Chondrocyte (in vitro differentiated cells): ENCODE results near the gene TEKT3. TPM values are rescaled to one million over a fixed set of nuclear protein-coding genes. Genes with fewer than 3 reads are reported as not detected.
A peak's percentile ranks its signal among the peaks of the same experiment; 100 is the strongest.

Experiments
- DNase-seq: peaks from one replicate; pipeline ENCODE4 v3.0.0; 2021; ENCODE audit warnings: mixed read lengths, low spot score
- H3K27ac Mint-ChIP-seq: one replicate; pipeline ENCODE4 v1.8.0; 2021; ENCODE audit warnings: mild to moderate bottlenecking, moderate library complexity, mixed read lengths; ENCODE audit not compliant: unreplicated experiment
- H3K27me3 Mint-ChIP-seq: 2 replicates; pipeline ENCODE4 v1.8.0; 2021; ENCODE audit warnings: low read depth, mixed read lengths
- H3K36me3 Mint-ChIP-seq: 2 replicates; pipeline ENCODE4 v1.8.0; 2021; ENCODE audit warnings: low read depth, mixed read lengths
- H3K4me1 Mint-ChIP-seq: 2 replicates; pipeline ENCODE4 v1.8.0; 2021; ENCODE audit warnings: low read depth, mild to moderate bottlenecking, mixed read lengths
- H3K4me3 Mint-ChIP-seq: one replicate; pipeline ENCODE4 v1.8.0; 2021; ENCODE audit warnings: mild to moderate bottlenecking, moderate library complexity, mixed read lengths; ENCODE audit not compliant: unreplicated experiment
- H3K9me3 Mint-ChIP-seq: 2 replicates; pipeline ENCODE4 v1.8.0; 2021; ENCODE audit warnings: low read depth, mixed read lengths
- CTCF ChIP-seq: fragments of 200-600 bp; sonication (generic); IDR thresholded peaks from 2 replicates; pipeline ENCODE4 v1.5.0; 2021; ENCODE audit warnings: antibody characterized with exemption, mild to moderate bottlenecking, moderate library complexity
- total RNA-seq: library from RNA; stranded (reverse); gene quantifications from 3 replicates; pipeline ENCODE4 v1.2.1, GENCODE V29; 2021

Gene TEKT3
- total RNA-seq, 1 donor from 2014 or later = 0.82 TPM

GRCh38 chr17:15266325-15267125 is 74.9 kb downstream of the TEKT3 start:
- H3K36me3 Mint-ChIP-seq = no peaks in the 10 kb centered on the region
- peaks cover 13% of the 10 kb centered on the region for H3K4me1 Mint-ChIP-seq
- DNase-seq = no peak
- H3K4me3 Mint-ChIP-seq = no peak overlapping the region
- no peak for TF ChIP-seq CTCF
- no peaks in the 10 kb centered on the region for H3K27me3 Mint-ChIP-seq
- no peak overlapping the region for H3K27ac Mint-ChIP-seq
- no peaks in the 10 kb centered on the region for H3K9me3 Mint-ChIP-seq

GRCh38 chr17:15265131-15265530 is 76.3 kb downstream of the TEKT3 start, which contains the start of gene PMP22:
TSS of gene PMP22 (minus strand) at chr17:15265326. CDS start at chr17:15260727, 4,599 bp downstream.
- Mint-ChIP-seq H3K27ac (no peak within 1 kb of the TSS), H3K27me3 (no peaks in the 10 kb centered on the region), H3K4me3 (no peak within 1 kb of the TSS), H3K4me1 (peaks cover 16% of the 10 kb centered on the region), H3K36me3 (no peaks in the 10 kb centered on the region), H3K9me3 (no peaks in the 10 kb centered on the region)
- TF ChIP-seq CTCF = no peak
- no peak for DNase-seq

GRCh38 chr17:15264542-15264941 is 76.9 kb downstream of the TEKT3 start:
- no peak for DNase-seq
- Mint-ChIP-seq H3K27me3 (no peaks in the 10 kb centered on the region), H3K27ac (no peak overlapping the region), H3K9me3 (no peaks in the 10 kb centered on the region), H3K4me1 (peaks cover 22% of the 10 kb centered on the region), H3K36me3 (no peaks in the 10 kb centered on the region), H3K4me3 (no peak overlapping the region)
- TF ChIP-seq CTCF = no peak

- H3K4me1 Mint-ChIP-seq = peaks cover 31% of the 10 kb centered on the region
- H3K36me3 Mint-ChIP-seq = peaks cover 5% of the 10 kb centered on the region
- peak; percentile 2 for TF ChIP-seq CTCF
- H3K9me3 Mint-ChIP-seq = no peaks in the 10 kb centered on the region
- peak overlapping the region; percentile 98 for H3K27ac Mint-ChIP-seq
- DNase-seq = no peak
- peak overlapping the region; percentile 92 for H3K4me3 Mint-ChIP-seq
- no peaks in the 10 kb centered on the region for H3K27me3 Mint-ChIP-seq
Measured at GRCh38 chr17:15263680-15264079, 77.7 kb downstream of the TEKT3 start.

GRCh38 chr17:15263206-15263579 is 78.2 kb downstream of the TEKT3 start:
- H3K4me1 Mint-ChIP-seq = peaks cover 32% of the 10 kb centered on the region
- peaks cover 8% of the 10 kb centered on the region for H3K36me3 Mint-ChIP-seq
- no peak for DNase-seq
- peak overlapping the region; percentile 98 for H3K27ac Mint-ChIP-seq
- H3K27me3 Mint-ChIP-seq = no peaks in the 10 kb centered on the region
- no peaks in the 10 kb centered on the region for H3K9me3 Mint-ChIP-seq
- TF ChIP-seq CTCF = peak; percentile 2
- peak overlapping the region; percentile 92 for H3K4me3 Mint-ChIP-seq
